Forelimb muscle (tissue), 1 donor: Measurements from ENCODE around the gene ERN2. TPM values are rescaled to one million over a fixed set of nuclear protein-coding genes. Genes with fewer than 3 reads are reported as not detected.

Experiments used
- DNase-seq: peaks from one replicate; pipeline ENCODE4 v3.0.0-alpha.2; 2013; ENCODE audit warnings: low read depth
- polyA plus RNA-seq: library from polyadenylated mRNA; unstranded; fragments of 120-200 nt; gene quantifications from one replicate; pipeline ENCODE4 v1.2.1, GENCODE V29; 2013; ENCODE audit not compliant: insufficient read length

Gene ERN2
- polyA plus RNA-seq, 1 donor, result not detected

DNA sequence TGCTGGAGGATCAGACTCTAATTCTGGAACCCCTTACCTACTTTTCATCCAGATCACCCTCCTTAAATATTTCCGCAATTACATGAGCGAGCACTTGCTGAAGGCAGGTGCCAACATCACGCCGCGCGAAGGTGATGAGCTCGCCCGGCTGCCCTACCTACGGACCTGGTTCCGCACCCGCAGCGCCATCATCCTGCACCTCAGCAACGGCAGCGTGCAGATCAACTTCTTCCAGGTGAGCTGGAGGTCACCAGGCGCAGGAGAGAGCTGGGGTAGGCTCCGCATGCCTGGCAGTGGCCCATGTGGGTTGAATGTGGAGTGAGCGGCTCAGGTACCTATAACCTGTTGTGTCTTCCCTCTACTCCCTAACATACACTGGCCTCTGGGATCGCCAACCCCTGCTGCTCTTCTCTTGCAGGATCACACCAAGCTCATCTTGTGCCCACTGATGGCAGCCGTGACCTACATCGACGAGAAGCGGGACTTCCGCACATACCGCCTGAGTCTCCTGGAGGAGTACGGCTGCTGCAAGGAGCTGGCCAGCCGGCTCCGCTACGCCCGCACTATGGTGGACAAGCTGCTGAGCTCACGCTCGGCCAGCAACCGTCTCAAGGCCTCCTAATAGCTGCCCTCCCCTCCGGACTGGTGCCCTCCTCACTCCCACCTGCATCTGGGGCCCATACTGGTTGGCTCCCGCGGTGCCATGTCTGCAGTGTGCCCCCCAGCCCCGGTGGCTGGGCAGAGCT, 23.4 kb downstream of the ERN2 start:
- no peak for DNase-seq

DNA sequence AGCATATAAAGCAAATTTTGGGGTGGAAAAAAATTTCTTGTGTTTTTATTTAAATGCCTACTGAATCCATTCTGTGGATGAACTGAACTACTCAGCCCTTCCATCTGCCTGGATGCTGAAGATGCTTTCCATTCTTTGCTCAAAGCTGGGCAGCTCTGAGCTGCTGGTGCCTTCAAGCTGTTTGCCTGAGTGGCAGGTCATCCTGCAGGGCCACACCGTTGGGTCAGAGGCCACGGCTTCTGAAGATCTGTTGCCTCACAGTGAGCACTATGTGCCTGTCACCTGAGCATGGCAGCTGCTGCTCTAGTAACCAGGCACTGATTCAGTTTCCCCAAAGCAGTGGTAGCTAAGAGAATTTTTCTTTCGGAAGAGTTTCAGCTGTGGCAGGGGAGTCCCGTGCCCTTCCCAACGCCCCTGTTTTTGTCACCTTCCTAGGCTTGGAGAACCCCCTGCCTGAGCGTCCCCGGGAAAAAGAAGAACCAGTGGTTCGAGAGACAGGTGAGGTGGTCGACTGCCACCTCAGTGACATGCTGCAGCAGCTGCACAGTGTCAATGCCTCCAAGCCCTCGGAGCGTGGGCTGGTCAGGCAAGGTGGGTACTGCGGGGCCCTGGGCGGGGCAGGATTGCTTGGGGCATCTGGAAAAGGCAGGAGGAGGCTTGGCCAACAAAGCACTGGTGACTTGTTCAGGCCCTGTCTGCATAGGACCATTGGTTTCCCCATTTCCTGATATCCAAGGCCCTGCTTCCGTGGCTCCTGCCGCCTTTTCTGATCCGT, 25.8 kb downstream of the ERN2 start:
- DNase-seq, result no peak

DNA sequence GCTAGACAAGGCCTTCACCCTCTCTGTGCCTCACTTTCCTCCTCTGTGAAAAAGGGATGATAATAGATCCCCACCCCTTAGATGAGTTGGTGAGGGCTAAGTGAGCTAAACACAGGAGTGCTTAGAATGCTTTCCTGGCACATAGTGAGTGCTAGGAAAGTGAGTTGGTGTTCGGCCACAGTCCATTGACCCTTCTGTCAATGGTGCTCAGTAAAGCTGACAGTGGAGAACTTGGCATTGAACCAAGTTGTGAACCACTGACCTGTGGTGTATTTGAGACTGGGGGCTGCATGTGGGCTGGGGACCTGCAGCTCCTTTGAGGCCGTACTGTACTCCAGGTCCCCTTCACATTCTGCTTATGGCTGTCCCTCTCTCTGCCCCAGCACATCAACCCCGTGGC, 29.5 kb downstream of the ERN2 start:
- DNase-seq, result no peak

DNA sequence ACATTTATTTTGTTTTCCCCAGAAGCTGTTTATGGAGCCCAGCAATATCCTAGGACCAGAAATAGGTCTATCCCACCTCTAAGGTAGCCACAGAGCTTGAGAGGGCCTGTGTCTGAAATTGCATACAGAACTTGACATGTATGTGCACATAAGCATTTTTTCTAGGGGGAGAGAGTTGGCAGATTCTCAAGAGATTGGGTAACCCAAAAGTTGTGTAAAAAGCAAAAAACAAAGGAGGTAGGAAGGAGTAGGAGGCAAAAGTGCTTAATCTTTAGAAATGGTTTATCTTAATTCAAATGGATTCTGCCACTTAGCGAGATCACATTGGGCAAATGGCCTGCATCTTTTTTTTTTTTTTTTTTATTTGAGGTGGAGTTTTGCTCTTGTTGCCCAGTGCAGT, 30.8 kb downstream of the ERN2 start:
- no peak for DNase-seq

DNA sequence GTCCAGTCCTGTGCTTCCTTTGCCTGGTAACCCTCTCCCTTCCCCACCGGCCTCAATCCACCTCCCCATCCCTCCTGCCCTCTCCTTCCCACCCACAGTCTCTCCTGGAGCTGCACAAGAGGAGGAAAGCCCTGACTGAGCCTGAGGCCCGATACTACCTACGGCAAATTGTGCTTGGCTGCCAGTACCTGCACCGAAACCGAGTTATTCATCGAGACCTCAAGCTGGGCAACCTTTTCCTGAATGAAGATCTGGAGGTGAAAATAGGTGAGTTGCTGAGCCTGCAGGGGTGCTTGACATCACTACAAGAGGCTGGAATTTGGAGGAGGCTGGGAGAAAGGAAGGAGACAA, 33.1 kb downstream of the ERN2 start:
- no peak for DNase-seq

DNA sequence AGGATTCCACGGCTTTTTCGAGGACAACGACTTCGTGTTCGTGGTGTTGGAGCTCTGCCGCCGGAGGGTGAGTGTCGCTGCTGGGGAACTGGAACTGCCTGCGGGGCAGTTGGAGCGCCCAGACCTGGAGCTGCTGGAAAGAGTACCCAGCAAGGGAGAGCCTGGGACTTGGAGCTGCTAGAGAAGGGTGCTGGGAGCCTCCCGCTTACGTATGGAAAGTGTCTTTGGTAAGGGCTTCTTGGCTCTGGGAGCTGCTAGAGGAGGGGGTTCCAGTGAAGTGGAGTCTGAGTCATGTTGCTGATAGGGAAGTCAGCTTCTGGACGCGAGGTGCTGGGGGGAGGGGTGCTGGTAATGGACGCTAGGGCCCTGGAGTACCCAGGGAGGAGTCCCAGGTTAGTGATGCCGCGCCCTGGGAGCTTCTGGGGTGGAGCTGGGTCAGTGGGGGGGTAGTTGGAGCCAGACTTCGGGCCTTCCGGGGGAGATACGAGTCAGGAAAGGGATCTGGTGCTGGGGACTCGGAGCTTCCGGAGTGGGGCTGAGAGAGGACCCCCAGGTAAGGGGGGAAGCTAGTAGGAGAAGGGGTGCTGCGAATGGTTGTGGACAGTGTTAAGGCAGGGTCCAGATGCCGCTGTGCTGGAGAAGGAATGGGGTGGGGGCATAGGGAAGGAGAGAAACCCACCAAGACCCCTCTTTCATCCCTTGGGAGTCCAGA, 33.6 kb downstream of the ERN2 start:
- DNase-seq, result no peak

DNA sequence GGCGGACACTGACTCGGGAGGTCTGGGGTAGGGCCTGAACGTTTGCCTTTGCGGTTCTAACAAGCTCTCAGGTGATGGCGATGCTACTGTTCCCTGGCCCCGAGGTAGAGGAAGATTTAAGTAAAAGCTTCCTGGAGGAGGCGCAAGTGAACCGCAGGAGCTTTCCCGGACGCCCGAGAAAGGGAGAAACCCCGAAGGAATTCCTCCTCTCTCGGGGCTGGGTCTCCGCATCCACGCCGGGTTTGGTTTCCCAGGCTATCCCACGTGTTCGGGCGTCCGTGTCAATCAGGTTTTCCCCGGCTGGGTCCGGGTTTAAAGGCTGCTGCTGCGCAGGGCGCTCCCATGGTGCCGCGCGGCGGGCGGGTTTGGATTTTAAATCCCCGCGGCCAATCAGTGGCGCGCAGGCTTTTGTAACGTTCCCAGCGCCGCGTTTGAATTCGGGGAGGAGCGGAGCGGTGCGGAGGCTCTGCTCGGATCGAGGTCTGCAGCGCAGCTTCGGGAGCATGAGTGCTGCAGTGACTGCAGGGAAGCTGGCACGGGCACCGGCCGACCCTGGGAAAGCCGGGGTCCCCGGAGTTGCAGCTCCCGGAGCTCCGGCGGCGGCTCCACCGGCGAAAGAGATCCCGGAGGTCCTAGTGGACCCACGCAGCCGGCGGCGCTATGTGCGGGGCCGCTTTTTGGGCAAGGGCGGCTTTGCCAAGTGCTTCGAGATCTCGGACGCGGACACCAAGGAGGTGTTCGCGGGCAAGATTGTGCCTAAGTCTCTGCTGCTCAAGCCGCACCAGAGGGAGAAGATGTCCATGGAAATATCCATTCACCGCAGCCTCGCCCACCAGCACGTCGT, 34.4 kb downstream of the ERN2 start, which contains the start of gene PLK1:
TSS of gene PLK1 (plus strand) at position 460 of the 844 bp plus-strand sequence. CDS start at position 504, 44 bp downstream.
- peak; percentile 22 for DNase-seq

DNA sequence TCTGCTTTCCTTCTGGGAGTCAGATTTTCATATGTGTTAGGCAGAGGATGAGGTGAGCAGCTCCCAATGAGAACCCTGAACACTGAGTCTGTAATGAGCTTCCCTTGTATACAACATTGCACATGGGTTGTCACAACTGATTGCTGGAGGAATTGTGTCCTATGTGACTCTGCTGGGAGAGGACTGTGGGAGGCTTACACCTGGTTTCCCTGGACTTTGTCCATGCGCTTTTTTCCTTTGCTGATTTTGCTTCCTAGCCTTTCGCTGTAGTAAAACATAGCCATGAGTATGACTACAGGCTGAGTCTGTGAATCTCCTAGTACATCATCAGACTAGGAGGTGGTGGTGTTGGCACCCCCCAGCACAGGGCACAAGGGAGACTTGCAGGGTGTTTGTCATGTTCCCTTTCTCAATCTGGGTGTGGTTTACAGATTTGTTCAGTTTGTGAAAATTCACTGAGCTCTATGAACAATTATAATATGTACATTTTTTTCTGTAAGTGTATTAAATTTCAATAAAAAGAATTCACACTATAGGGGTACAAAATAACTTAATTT, 36.0 kb downstream of the ERN2 start:
- DNase-seq, result no peak

DNA sequence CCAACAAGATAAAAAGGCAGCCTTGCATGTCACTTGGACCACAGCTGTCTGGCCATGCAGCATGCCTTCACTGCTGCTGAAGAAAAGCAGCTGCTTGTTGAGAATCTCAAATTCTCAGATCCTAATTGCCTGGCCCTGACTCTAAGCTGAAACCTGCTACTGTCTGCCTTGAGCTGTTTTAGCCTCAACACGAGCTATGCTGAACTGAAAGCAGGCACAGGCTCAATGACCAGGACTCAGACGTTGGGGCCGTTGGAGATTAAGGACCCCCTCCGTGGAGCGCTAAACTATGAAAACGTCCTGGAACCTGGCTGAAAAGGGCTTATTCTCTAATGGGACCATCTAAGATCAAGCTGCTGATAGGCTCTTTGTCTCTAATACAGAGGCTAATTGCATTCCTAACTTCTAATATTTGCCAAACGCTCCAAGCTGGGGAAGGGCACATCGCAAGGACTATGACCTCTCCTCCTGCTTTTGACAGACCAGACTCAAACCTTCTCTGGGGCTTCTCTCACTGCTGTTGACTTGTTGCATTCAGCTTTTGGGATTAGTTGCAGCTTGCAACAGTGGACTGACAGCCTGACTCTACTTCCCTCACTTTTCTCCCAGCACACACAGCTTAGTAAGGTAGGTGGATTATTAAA, 38.9 kb downstream of the ERN2 start:
- DNase-seq, result no peak

DNA sequence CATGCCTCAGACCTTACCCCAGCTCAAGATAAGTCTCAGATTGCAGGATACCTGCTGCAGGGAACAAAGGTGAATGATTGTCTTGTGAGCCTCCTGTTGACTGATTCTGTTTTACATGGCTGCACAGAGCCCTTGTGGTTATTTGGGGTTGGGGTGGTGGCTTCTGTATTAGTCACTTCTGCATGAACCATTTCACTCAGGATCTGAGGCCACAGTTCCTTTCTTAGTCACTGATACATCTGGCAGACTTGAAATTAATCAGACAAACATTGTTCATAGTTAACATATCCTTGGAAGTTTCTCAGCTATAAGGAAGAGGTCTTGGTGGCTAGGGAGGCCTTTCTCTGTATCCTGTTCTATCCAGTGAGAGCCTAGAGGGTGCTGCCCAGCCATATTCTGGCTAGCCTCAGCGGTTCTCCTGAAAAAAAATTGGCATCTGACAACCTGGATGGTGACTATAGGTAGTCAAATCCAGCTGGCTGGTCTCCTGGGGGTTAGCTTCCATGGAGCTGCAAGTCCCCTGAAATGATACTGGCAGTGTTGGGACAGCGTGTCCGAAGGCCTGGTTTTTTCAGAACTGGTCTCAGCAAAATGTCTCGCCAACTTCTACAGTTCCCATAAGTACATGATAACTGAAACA, 42.8 kb downstream of the ERN2 start:
- DNase-seq, result no peak

DNA sequence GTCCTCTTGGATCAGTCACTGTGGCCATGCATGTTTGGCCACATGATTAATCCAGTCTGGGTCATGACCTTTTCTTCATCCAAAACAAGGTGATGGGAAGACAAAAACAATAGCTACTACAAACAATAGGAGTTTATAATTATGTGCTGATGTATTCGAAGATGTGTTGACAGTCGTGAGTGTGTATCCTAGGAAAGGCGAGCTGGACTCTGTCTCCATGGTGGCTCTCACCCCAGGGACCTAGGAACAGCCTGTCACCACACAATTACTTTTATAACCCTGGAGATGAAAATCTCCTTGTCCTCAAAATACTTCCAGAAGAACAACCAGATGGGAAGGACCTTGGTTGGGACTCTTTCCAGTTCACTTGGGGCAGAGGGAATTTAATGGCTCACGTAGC, 44.1 kb downstream of the ERN2 start:
- DNase-seq, result no peak

DNA sequence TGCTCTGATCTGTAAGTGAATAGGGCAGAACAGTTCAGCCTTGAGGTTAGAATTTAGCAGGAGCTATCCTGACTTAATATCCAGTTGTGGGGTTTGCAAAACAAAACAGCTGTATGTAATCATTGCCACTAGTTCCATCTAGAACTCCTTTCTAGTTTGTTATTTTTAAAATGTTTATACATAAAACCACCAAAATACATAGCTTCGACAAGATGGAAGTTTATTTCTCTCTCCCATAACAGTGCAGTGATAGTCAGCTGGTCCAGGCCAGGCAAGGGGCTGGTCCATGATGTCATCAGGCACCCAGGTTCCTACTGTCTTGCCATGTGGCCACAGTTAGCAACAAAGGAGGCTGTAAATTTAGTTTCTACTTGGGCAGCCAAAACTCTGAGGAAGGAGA, 44.8 kb downstream of the ERN2 start:
- no peak for DNase-seq

DNA sequence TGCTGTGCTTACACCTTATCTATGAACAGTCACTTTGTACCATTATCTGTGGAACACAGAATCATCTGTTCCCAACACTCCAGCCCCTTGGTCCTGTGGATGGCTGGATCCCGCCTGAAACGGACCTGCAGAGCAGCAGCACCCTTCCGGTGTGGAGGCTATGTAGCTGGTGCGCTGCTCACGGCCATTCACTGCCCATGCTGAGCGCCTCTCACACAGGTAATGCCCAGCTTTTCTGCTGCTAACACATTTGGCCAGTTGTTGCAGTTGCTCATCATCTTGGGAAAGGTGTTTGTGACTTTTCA, 45.7 kb downstream of the ERN2 start:
- no peak for DNase-seq

DNA sequence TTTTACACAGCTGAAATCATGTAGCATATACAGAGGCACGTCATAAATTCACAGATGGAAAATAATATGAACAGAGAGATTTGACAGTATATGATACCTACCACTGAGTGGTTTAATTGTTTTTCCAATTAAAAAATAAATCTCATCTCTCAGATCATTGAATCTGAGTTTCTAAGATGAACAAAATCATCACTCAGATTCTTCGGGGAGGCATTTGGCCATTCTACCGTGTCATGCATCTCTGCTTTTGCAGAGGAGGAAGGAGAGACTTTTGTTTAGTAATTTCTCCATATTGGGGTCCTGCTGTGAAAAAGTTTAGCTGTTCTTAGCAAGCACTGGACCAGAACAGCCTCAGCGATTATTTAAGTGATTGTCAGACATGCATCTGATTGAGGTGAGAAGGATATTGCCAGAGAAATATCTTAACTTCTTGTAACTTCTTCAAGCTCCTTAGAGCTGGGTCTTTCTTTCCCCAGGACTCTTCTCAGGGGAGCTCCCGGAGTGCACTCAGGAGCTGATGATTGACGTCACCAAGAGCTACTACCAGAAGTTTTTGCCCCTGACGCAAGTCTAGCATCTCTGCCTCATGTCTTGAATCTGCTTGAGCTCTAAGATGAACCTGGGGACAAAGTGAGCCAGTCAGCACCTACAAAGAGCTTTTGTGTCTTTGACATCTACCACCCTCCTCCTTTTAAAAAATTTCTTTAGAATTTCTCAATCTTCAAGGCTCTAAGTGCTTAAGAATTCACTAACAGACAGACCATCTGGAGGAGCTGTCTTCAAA, 46.3 kb downstream of the ERN2 start:
- no peak for DNase-seq

DNA sequence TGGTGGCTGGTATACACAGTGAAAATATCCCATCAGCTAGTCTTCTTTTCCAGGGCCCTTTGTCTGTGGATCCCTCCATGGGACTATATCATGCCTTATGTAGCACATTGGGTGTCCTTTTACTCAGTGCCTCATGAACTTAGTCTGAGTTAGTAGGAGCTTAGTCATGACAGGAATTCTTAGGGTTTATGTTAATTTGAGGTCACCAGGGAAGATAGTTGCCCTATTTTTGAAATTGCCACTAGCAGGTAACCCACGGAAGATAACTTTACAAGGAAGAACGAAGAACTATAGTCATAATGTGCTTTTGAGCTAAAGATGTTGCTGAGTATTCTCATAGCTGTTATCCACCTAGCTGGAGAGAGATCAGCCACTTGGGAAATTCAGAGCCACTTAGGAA, 49.1 kb downstream of the ERN2 start:
- no peak for DNase-seq

DNA sequence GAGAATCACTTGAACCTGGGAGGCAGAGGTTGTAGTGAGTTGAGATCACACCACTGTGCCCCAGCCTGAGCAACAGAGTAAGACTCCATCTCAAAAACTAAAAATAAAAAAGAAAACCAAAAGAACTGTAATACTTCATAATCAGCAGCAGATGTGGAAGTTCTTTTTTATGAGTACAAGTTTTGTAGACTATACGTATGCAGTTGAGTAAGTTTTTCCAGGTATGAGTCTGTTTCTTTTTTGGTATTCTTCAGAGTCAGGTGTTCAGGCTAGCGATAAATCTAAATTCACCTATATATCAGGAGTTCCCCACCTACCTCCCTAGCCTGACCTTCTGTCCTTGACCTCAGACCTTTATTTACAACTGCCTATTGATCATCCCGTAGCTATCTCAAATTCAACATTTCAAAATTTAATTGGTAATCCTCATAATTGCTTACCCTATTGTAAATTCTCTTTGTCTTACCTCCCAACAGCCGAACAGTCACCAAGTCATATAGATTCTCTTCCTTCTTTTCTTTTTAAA, 61.0 kb downstream of the ERN2 start:
- no peak for DNase-seq

DNA sequence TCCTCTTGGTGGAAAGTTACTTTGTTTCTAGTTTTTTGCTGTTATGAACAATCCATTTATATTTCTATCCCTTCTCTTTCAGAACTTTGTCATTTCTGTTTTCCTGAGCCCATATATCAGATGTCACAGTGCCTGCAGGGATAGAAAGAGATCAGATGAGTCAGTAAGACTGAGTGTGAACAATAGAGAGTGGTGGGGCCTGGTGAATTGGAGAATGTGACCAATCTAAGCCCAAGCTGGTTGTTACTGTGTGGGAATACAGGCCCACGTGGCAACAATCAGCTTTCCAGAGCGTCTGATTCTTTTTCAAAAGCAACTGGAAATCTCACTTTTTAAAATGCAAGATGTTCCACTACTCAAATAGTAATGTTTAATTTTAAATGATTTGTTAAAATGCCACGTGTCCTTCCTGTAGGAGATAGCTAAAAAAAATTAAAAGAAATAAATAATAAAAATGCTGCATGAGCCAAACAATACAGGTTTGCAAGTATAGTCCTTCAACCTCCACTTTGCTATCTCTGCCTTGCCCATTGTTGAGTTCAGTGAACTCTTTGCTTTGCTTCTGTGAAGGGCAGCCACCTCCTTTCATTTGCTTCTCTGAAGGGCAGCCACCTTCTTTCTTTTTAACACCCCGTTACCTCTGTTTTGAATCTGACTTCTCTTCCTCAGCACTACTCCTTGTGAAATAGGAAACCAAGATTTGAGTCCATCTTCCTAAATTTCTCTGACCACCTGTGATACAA, 62.2 kb downstream of the ERN2 start:
- DNase-seq, result no peak

DNA sequence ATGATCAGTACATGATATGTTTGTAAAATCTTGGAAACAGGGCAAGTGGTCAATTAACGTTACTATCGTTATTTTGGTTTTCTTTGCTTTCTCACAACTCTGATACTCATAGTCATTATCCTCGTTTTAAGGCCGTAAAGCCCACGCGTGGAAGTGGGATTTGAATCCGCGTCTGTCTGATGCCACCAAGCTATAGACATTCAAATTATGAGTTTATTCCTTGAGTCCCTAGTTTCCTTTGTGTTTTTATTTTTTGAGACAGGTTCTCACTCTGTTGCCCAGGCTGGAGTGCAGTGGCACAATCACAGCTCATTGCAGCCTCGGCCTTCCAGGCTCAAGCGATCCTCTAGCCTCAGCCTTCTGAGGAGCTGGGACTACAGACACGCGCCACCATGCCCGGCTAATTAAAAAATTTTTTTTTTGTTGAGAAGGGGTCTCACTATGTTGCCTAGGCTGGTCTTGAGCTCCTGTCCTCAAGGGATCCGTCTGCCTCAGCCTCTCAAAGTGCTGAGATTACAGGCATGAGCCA, 70.7 kb downstream of the ERN2 start:
- no peak for DNase-seq
